HUES48 (cell line): ENCODE results near the gene SPDYE16.
"Not testable (repeated sequence)": the region's sequence is repeated elsewhere in the genome, so short reads cannot be mapped to it uniquely, and the experiment has no call there.

Experiments
- H3K27ac ChIP-seq: one replicate; pipeline ENCODE4 v1.7.0; 2013; ENCODE audit warnings: low read depth, low read length, inconsistent platforms
- H3K27me3 ChIP-seq: 2 replicates; pipeline ENCODE4 v1.6.1; 2013; ENCODE audit warnings: mild to moderate bottlenecking, low read length; ENCODE audit not compliant: control insufficient read depth, insufficient read depth
- H3K36me3 ChIP-seq: 2 replicates; pipeline ENCODE4 v1.6.1; 2013; ENCODE audit warnings: low read length; ENCODE audit not compliant: control insufficient read depth, insufficient read depth
- H3K4me1 ChIP-seq: 2 replicates; pipeline ENCODE4 v1.6.1; 2013; ENCODE audit warnings: mild to moderate bottlenecking, low read length; ENCODE audit not compliant: control insufficient read depth, insufficient read depth
- H3K4me3 ChIP-seq: 2 replicates; pipeline ENCODE4 v1.5.1; 2013; ENCODE audit warnings: mild to moderate bottlenecking, low read depth, low read length
- H3K9ac ChIP-seq: 2 replicates; pipeline ENCODE4 v1.6.1; 2013; ENCODE audit warnings: mild to moderate bottlenecking, low read depth, low read length, moderate library complexity
- H3K9me3 ChIP-seq: 2 replicates; pipeline ENCODE4 v1.6.1; 2013; ENCODE audit warnings: low read length; ENCODE audit not compliant: control insufficient read depth, insufficient read depth

Gene SPDYE16

DNA sequence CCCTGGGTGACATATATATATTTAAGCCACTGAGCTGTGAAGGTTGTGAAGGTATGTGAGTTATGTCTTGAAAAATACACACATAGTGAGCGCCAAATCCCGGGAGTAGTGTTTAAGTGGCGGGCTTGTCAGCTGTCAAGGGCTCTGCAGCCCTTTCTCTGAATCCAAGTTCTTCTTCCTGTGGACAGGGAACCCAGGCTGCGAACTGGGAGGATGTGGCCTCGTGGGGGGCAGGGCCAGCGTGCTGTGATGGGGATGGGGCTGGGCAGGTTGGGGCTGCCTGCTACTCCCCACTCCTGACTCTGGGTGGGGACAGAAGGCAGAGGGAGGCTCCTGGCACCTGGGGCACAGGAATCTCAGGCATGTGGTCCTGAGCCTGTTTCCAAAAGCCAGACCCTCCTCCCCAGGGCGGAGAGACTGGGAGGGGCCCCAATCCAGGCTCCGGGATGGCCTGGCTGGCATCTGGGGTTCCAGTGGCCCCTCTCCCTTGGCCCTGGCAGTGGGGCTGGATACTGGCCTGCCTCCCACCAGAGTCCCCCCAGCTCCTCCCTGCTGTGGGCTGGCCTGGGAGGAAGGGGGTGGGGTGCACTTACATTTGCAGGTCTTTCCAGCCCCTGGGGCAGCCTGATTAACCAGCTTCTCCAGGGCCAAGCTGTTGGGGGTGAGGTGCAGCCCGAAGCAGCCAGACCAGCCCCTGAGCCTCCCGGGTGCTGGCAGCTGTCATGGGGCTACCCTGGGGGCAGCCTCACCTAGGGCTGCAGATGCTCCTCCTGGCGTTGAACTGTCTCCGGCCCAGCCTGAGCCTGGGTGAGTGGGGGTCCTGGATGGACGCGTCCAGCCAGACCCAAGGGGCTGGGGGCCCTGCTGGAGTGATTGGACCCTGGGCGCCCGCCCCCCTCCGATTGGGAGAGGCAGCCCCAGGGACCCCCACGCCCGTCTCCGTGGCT lies 32.9 kb downstream of the SPDYE16 start, which contains the start of gene UPK3B:
Gene UPK3B, plus strand, starts transcription at position 622 of the 947 bp plus-strand sequence. Its CDS starts 101 bp downstream, at position 723.
- peaks cover 10% of the 10 kb centered on the region for H3K4me1 ChIP-seq
- H3K4me3 ChIP-seq: no peak within 1 kb of the TSS
- peak within 1 kb of the TSS; percentile 47 for H3K27ac ChIP-seq
- H3K9me3 ChIP-seq: no peaks in the 10 kb centered on the region
- H3K27me3 ChIP-seq: no peaks in the 10 kb centered on the region
- H3K9ac ChIP-seq: no peak within 1 kb of the TSS
- peaks cover 9% of the 10 kb centered on the region for H3K36me3 ChIP-seq

DNA sequence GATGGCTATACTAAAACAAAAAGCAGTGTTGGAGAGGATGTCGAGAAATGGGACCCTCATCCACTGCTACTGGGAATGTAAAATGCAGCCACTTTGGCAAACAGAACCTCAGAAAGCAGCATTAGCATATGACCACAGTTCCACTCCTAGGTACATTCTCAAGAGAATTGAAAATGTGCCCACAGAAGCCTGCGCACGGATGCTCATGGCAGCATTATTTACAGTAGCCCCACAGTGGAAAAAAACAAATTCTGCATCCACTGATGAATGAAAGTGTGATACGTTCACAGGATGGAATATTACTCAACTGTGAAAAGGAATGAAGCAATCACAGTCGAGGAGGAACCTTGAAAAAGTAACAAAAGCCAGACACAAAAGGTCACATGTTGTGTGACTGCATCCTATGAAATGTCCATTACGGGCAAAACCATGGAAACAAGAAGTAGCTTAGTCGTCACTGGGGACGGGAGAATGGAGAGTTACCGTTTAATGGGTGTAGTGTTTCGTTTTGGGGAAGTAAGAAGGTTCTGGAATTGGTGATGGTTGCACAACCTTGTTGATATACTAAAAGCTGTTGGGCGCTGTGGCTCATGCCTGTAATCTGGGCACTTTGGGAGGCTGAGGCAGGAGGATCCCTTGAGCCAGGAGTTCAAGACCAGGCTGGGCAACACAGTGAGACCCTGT lies 35.2 kb downstream of the SPDYE16 start:
- Histone ChIP-seq H3K4me1 (peaks cover 10% of the 10 kb centered on the region), H3K27me3 (no peaks in the 10 kb centered on the region), H3K27ac (no peak overlapping the region), H3K36me3 (peaks cover 12% of the 10 kb centered on the region), H3K4me3 (no peak overlapping the region), H3K9me3 (no peaks in the 10 kb centered on the region), H3K9ac (no peak overlapping the region)

DNA sequence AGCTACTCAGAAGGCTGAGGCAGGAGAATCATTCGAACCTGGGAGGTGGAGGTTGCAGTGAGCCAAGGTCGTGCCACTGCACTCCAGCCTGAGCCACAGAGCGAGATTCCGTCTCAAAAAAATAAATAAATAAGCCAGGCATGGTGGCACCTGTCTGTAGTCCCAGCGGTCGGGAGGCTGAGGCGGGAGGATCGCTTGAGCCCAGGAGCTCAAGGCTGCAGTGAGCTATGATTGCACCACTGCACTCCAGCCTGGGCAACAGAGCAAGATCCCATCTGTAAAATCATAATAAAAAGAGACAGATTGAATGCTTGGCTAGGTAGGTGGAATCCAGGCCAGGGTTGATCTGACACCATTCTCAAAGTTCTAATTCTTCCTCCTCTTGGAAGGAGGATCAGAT lies 36.5 kb downstream of the SPDYE16 start:
- H3K4me3 ChIP-seq, H3K27ac ChIP-seq, H3K27me3 ChIP-seq, H3K9ac ChIP-seq, H3K9me3 ChIP-seq: not testable (repeated sequence)
- peaks cover 10% of the 10 kb centered on the region for H3K4me1 ChIP-seq
- H3K36me3 ChIP-seq: peaks cover 12% of the 10 kb centered on the region

DNA sequence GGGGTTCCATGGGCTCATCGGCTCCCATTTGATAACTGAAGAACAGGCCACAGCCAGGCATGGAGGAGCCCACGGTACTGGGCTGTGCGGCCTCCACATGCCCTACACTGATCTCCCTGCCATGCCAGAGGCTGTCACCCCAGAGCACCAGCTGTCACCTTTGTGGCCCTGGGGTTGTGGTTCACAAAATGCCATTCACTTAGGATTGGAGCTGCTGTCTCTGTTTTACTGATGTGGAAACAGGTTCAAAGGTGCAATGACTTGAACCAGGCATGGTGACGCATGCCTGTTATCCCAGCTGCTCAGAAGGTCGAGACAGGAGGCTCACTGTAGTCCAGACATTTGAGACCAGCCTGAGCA lies 37.0 kb downstream of the SPDYE16 start:
- Histone ChIP-seq H3K27me3 (no peaks in the 10 kb centered on the region), H3K36me3 (peaks cover 12% of the 10 kb centered on the region), H3K4me3 (no peak overlapping the region), H3K9ac (no peak overlapping the region), H3K9me3 (no peaks in the 10 kb centered on the region), H3K4me1 (peaks cover 10% of the 10 kb centered on the region), H3K27ac (no peak overlapping the region)

DNA sequence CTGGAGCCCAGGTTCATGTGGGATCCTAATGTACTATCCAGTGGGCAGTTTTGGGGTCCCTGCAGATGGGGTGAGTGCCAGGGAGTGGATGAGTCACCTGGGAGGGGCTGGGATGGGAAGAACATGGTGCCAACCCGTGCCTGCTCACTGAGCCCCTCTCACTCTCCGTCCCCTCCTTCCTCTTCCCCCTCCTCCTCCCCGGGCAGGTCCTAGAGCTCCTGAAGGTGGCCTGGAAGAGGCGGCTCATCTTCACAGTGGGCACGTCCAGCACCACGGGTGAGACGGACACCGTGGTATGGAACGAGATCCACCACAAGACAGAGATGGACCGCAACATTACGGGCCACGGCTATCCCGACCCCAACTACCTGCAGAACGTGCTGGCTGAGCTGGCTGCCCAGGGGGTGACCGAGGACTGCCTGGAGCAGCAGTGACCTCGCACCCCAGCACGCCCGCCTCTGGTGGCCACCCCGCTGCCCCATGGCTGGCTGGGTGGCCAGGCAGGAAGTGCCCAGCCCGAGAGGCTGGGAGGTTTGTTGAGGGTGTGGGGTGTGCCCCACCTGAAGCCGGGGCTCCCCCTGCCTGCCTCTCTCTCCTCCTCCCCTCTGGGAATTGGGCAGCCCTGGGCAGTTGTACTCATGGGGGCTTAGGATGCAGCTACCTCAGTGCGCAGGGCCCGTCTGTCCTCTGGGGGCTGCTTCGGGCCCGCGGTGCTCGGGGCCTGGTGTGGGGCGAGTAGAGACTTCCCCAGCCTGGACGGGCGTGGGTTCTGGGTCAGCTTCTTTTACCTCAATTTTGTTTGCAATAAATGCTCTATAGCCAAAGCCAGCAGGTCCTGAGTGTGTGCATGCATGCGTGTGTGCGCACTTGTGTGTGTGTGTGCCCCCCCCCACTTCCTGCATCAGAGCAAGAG lies 37.7 kb downstream of the SPDYE16 start:
- H3K27ac ChIP-seq: no peak overlapping the region
- peaks cover 12% of the 10 kb centered on the region for H3K36me3 ChIP-seq
- no peaks in the 10 kb centered on the region for H3K27me3 ChIP-seq
- no peak overlapping the region for H3K4me3 ChIP-seq
- H3K9ac ChIP-seq: no peak overlapping the region
- H3K4me1 ChIP-seq: peaks cover 8% of the 10 kb centered on the region
- no peaks in the 10 kb centered on the region for H3K9me3 ChIP-seq

DNA sequence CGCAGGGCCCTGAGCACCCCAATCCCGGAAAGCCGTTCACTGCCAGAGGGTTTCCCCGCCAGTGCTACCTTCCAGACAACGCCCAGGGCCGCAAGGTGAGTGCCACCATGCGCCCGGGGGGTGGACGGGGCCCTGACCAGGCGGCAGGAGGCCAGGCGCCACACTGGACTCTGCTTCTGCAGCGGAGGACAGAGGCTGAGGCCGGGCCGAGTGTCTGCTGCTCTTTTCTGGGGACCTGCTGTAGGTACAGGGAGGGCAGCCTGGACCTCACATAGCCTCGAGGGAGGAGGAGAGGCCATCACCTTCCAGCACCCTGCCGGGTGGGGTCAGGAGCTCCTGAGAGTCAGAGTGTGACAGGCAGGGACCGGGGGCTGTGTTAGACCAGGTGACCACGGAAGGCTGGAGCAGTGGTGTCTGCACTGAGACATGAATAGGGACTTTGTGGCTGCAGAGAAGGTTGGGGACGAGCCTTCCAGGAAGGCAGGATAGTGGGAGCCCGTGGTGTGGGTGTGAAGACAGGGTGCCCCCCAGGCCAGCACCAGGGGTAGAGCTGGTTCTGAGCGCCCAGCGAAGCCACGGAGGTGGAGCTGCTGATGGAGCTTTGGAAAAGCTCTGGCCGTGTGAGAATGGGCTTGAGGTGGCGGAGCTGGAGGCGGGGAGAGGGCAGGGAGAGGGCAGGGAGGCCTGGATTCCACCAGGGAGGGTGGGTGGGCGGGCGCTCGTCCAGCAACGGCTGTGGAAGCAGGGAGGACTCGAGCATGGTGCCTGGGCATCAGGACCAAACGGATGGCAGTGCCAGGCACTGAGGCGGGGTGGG lies 38.5 kb downstream of the SPDYE16 start:
- H3K36me3 ChIP-seq: peaks cover 12% of the 10 kb centered on the region
- not testable (repeated sequence) for H3K27me3 ChIP-seq, H3K4me1 ChIP-seq, H3K4me3 ChIP-seq, H3K9me3 ChIP-seq, H3K9ac ChIP-seq, H3K27ac ChIP-seq

DNA sequence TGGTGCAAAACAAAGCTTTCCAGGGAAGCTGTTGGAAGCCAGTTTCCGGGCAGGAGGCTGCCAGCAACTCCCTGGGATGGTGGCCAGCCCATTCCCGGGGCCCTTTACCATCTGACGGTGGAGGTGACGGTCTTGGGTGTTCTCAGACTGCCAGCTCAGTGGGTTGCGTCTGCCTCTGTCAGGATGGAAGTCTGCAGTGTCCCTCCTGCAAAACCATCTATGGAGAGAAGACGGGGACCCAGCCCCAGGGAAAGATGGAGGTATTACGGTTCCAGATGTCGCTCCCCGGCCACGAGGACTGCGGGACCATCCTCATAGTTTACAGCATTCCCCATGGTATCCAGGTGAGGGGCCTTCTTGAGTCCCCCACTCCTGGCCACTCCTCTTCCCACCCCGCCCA lies 39.9 kb downstream of the SPDYE16 start:
- H3K9ac ChIP-seq, H3K9me3 ChIP-seq, H3K4me3 ChIP-seq, H3K27ac ChIP-seq, H3K27me3 ChIP-seq, H3K4me1 ChIP-seq: not testable (repeated sequence)
- peaks cover 12% of the 10 kb centered on the region for H3K36me3 ChIP-seq

DNA sequence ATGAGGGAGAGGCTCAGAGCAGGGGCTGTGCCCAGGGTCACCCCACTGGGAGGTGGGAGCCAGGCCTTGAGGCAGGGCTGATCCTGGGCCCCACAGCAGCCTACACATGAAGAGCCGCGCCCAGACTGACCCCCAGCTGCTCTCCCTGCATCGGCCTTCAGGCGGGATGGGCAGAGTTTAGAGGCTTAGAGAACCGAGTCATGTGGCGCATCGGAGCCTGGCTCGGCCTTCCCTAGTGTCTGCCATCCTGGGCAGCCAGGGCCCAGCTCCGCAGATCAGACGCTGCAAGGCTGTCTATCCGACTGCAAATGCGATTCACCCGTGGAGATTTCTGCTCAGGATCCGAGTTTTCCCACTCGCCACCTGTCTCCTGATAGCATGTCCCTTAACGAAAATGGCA lies 40.3 kb downstream of the SPDYE16 start:
- not testable (repeated sequence) for H3K27me3 ChIP-seq, H3K27ac ChIP-seq, H3K9ac ChIP-seq, H3K9me3 ChIP-seq, H3K4me1 ChIP-seq, H3K4me3 ChIP-seq
- peaks cover 12% of the 10 kb centered on the region for H3K36me3 ChIP-seq

DNA sequence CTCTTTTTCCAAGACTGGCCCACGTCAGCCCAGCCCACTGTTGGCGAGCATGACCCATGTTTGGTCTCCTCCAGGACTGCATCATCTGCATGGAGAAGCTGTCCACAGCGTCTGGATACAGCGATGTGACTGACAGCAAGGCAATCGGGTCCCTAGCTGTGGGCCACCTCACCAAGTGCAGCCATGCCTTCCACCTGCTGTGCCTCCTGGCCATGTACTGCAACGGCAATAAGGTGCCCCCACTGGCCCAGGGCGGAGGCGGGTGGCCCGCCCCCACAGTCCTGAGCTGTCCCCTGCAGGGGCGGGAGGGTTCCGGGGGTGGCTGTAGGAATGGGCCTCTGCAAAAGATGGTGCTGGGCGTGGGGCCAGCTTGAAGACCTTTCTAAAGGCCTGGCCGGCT lies 40.9 kb downstream of the SPDYE16 start:
- H3K27ac ChIP-seq, H3K4me3 ChIP-seq, H3K9me3 ChIP-seq, H3K4me1 ChIP-seq, H3K27me3 ChIP-seq, H3K9ac ChIP-seq: not testable (repeated sequence)
- peaks cover 12% of the 10 kb centered on the region for H3K36me3 ChIP-seq

DNA sequence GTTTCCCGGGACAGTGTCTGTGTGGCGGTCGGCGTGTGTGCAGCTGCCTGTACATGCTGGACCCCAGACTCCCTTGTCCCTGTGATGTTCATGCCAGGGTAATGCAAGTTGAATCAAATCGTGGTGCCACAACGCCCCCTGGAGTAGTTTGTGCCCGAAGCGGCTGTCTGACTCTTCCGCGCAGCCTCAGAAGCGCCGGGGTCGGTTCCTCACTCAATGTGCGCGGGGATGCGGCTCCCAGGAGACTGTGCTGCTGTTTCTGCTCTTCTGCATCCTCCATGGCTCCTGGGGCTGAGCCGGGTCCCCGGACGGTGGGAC lies 43.2 kb downstream of the SPDYE16 start:
- not testable (repeated sequence) for H3K27me3 ChIP-seq, H3K4me3 ChIP-seq

More for the DNA sequence above, 43.2 kb downstream of the SPDYE16 start:
- H3K36me3 ChIP-seq, H3K9me3 ChIP-seq, H3K9ac ChIP-seq, H3K4me1 ChIP-seq, H3K27ac ChIP-seq: not testable (repeated sequence)
